ENCODE results near the gene CTAGE6.
"Not testable (repeated sequence)": the region's sequence is repeated elsewhere in the genome, so short reads cannot be mapped to it uniquely, and the experiment has no call there.

DNA sequence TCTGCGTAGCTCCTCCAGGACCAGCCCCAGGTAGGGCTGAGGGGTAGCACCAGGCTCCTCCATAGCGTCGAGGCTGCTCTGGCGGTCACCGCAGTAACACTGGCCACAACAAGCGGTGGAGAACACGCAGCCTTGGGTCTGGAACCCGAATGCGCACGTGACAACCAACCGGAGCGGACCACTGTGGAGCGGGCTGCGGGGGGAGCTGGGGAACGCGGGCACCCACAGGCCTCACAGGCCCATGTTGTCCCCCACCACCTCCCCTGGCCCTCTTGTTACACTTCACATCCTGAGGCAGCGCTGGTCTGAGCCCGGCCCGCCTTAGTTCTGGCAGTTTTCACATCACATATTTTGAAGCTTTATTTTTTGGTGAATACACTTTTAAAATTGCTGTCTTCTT, at the start of gene CTAGE6:
- TF ChIP-seq, protein P1, sequence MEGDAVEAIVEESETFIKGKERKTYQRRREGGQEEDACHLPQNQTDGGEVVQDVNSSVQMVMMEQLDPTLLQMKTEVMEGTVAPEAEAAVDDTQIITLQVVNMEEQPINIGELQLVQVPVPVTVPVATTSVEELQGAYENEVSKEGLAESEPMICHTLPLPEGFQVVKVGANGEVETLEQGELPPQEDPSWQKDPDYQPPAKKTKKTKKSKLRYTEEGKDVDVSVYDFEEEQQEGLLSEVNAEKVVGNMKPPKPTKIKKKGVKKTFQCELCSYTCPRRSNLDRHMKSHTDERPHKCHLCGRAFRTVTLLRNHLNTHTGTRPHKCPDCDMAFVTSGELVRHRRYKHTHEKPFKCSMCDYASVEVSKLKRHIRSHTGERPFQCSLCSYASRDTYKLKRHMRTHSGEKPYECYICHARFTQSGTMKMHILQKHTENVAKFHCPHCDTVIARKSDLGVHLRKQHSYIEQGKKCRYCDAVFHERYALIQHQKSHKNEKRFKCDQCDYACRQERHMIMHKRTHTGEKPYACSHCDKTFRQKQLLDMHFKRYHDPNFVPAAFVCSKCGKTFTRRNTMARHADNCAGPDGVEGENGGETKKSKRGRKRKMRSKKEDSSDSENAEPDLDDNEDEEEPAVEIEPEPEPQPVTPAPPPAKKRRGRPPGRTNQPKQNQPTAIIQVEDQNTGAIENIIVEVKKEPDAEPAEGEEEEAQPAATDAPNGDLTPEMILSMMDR (IDR thresholded peaks at IDR 0.05), result not testable (repeated sequence)
- TF ChIP-seq POLR2A (IDR thresholded peaks at IDR 0.05), result not testable (repeated sequence)
